ENCODE data around the gene PTH2R.
"Not testable (repeated sequence)": the region's sequence is repeated elsewhere in the genome, so short reads cannot be mapped to it uniquely, and the experiment has no call there.

Gene PTH2R

GRCh38 chr2:208406474-208407451, at the start of gene PTH2R:
Gene PTH2R (plus strand): TSS chr2:208406792. CDS start chr2:208407044, 252 bp downstream.
- peak; percentile 67 for DNase-seq (ENCODE audit: low spot score)

DNA sequence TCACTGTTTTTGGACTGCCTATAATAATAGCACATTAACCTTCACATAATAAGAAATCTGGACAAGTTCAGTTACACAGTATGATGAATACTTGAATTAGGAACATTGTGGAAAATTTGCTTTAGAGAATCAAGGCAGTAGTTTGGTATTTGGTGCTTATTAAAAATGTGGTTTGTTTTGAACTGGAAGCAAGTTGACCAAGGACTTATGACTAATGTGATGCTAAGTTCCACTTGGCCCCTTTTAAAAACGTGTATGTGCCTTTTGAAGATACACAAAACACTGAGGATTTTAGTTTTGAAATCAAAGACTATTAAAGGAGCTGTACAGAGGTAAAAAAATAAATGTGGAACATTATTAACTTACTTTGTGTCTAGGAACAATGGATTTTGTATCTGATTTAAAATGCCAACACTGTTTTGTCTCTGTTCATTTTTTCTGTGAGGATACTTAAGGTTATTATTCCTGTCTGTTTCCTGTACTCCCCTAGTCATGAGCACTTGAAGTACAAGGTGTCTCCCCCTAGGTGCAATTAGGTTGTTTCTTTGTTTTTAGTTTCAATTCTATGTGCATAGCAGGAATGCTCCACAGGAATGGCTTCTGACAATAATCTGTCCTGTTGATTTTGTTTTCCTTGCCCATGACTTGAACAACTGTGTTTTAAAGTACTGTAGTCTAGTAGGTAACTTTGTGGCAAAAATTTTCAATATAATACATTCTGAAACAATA, 49.6 kb upstream of the PTH2R start:
- DNase-seq (ENCODE audit: low spot score): no peak

DNA sequence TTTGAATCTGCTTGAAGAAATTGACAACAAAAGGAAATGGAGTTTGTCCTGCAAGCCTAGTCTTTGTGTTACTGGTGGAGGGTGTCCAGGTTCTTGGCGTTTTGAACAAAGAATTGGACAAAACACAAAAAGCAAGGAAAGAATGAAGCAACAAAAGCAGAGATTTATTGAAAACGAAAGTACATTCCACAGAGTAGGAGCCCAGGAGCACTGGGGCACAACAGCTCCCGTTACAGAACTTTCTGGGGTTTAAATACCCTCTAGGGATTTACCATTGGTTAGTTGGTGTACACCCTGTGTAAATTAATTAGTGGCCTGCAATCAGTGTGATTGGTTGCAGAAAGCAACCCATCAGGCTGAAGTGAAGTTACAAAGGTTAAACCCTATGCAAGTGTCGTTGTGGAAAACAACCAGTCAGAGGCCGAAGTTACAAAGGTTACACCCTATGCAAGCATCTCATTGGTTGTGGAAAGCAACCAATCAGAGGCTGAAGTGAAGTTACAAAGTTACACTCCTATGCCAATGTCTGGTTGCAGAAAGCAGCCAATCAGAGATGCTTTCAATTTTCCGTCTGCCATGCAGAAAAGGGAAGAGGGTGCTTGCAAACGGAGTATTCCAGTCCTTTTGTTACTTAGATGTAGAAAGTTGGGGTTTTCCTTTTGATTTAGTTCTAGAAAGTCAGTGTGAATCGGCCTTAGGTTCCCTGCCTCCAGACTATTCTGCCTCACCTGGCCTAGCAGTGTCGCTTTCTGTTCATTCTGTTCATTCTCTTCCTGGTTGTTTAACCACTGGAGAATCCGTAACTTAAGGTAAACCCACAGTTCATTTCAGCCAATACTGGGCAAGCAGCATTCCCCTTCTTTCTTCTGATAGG, 47.6 kb upstream of the PTH2R start:
- DNase-seq (ENCODE audit: low spot score): no peak

DNA sequence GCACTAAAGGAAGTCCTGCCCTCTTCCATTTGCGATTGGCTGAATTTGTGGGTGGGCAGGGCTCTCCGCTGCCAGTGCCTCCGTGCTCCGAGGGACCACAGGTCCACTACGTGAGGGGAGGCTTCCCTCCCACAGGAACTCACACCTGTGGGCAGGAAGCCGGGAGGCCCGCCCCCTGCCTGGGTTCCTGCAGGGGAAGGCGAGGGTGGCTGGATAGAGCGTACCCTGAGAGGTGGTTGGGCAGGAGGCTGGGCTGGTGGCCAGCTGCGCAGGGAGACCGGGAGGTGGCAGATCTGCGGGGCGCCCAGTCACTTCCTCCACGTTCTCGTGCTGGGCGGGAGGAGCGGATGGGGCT, 47.0 kb upstream of the PTH2R start:
- peak; percentile 45 for DNase-seq (ENCODE audit: low spot score)

GRCh38 chr2:208360259-208361076, 46.1 kb upstream of the PTH2R start:
- DNase-seq (ENCODE audit: low spot score): peak; percentile 16

DNA sequence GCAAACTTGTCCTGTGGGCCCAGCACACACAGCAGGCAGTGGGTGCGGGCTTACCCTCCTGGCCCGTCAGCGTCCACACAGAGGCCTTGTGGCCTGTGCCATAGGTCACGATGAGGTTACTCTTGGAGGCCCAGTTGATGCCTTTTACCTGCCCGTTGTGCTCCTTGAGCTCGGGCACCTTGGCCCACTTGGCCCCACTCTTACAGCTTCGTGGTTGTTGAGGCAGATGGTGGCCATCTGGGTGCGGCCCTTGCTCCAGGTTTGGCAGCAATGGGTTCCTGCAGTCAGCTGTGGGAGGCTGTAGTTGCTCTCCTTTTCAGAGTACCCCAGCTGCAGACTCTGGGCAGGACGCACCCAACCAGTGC, 45.5 kb upstream of the PTH2R start:
- no peak for DNase-seq (ENCODE audit: low spot score)

DNA sequence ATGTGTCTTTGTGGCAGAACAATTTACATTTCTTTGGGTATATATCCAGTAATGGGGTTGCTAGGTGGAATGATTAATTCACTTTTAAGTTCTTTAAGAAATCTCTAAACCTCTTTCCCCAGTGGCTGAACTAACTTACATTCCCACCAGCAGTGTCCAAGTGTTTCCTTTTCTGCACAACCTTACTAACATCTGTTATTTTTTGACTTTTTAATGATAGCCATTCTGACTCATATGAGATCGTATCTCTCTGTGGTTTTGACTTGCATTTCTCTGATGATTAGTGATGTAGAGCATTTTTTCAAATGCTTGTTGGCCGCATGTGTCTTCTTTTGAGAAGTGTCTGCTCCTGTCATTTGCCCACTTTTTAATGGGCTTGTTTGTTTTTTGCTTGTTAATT, 43.1 kb upstream of the PTH2R start:
- DNase-seq (ENCODE audit: low spot score): no peak

DNA sequence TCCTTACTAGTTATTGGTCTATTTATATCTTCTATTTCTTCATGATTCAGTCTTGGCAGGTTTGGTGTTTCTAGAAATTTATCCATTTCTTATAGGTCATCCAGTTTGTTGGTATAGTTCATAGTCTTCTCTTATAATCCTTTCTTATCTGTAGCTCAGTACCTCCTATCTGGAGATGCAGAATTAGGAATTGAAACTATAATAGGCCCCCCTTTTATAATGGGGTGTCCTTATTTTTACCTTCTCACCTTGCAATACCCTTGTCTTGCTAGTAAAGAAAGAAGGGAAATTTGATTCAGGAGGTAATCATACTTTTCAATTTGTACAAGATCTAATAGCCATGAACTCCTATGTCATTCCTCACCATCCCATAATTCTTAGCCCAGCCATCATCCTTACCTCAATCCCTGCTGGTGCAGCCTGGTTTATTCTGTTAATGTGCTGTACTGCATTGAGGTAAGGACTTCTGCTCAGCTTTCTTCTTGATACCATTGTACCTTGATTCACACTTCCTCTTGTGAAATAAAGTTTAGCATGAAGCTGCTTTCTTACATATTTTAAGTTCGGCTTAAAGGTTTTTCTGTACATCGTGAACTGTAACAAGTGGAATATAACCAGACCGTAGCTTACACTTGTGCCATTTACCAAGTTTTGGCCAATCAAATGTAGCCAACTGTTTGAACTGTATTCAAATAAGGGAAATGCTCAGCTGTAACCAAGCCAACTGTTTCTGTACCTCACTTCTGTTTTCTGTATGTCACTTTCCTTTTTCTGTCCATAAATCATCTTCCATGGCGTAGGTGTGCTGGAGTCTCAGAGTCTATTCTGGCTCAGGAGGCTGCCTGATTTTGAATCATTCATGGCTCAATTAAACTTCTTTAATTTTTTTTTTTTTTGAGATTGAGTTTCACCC, 40.1 kb upstream of the PTH2R start:
- no peak for DNase-seq (ENCODE audit: low spot score)

DNA sequence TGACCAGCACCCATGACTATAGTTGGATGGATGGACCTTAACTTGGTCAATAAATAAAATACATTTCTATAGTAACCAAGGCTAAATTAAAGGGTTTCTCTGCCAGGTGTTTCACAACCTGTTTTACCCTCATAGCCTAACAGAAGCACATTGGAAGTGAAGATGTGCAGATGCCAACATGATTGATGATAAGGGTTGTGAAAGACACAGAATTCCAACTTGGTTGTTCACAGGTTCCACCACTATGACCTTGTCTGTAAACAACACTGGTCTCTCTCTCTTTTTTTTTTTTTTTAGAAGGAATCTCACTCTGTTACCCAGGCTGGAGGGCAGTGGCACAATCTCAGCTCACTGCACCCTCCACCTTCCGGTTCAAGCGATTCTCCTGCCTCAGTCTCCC, 37.5 kb upstream of the PTH2R start:
- DNase-seq (ENCODE audit: low spot score): no peak

- no peak for DNase-seq (ENCODE audit: low spot score)
These were observed 35.5 kb upstream of the PTH2R start for GRCh38 chr2:208370881-208371633.

- no peak for DNase-seq (ENCODE audit: low spot score)
These were observed 35.0 kb upstream of the PTH2R start for GRCh38 chr2:208371634-208371935.

DNA sequence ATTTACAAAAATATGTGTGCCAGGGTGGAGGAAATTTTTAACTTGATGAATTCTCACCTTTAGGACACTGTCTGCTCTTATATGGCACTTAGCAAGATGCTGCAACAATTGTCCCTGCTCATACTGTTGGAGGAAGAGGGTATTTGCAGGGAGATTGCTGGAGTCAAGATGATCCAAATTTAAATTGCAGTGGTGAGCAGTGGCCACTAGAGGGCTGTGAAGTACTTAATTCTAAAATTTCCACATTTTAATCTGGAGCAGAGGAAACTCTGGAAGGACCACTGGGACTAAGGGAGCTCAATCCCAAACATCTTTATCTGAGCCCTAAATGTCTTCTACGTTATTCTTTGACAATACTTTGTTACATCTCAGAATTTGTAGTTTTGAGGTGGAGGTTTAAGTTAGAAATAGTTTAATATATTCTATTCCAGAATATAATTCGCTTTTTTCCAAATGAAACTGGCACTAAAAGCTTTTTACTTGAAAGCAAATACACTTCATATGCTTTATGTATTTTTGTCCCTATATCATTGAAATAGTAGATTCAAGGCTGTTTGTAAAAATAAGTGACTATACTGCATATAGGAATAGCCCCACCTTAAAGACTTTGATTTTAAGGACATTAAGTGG, 33.0 kb upstream of the PTH2R start:
- DNase-seq (ENCODE audit: low spot score): peak; percentile 68

- no peak for DNase-seq (ENCODE audit: low spot score)
These were observed 31.0 kb upstream of the PTH2R start for GRCh38 chr2:208375491-208376068.

DNA sequence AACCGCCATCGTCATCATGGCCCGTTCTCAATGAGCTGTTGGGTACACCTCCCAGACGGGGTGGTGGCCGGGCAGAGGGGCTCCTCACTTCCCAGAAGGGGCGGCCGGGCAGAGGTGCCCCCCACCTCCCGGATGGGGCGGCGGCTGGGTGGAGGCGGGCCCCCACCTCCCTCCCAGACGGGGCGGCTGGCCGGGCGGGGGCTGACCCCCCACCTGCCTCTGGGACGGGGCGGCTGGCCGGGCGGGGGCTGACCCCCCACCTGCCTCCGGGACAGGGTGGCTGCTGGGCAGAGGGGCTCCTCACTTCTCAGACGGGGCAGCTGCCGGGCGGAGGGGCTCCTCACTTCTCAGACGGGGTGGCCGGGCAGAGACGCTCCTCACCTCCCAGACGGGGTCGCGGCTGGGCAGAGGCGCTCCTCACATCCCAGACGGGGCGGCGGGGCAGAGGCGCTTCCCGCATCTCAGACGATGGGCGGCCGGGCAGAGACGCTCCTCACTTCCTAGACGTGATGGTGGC, 29.2 kb upstream of the PTH2R start:
- not testable (repeated sequence) for DNase-seq (ENCODE audit: low spot score)

DNA sequence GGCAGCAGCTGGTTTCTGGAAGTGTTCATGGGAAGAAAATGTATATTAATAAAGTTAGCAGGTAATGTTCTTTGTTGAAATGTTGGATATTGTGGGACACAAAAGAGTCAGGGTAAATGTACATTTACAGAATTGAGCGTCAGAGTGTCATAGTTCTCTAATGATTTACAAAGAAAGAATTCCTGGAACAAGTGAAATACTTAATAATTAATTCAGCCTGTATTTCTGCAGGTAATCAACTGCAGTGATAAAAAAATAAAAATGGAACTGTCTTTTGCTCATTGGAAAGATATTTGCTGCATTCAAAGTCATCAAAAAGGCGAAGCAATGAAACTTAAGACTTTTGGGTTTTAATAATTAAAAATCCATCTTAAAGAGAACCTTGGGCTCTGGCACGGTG, 27.4 kb upstream of the PTH2R start:
- DNase-seq (ENCODE audit: low spot score): no peak

DNA sequence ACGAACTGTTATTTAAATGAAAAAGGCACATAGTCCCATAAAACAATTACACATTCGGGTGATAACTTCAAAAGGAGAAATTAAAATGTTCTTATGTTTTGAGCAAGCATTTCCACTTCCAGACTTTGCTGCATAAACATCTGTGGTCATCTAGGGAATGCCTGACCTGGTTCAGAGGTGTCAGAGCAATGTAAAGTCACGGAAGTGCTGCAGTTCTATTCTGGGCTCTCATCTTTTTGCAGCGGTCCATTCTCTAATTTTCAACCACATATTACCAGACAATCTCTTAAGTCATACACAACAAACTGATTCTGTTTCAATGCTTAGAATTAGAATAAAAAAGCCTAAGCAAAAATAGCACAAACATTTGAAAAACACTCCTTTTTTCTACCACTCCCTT, 22.0 kb upstream of the PTH2R start:
- no peak for DNase-seq (ENCODE audit: low spot score)

DNA sequence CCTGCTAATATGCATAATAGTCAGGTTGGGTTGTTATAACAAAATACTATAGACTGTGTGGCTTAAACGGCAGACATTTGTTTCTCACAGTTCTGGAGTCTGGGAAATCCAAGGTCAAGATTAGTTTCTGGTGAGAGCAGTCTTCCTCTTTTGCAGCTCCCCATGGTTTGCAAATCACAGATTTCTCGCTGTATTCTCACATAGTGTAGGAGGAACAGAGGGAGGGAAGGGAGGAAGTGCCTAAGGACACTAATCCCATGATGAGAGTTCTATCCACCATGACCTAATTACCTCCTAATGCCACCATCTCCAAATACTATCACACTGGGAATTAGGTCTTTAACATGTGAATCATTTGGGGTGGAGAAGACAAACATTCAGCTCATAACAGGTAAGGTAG, 20.1 kb upstream of the PTH2R start:
- no peak for DNase-seq (ENCODE audit: low spot score)

DNA sequence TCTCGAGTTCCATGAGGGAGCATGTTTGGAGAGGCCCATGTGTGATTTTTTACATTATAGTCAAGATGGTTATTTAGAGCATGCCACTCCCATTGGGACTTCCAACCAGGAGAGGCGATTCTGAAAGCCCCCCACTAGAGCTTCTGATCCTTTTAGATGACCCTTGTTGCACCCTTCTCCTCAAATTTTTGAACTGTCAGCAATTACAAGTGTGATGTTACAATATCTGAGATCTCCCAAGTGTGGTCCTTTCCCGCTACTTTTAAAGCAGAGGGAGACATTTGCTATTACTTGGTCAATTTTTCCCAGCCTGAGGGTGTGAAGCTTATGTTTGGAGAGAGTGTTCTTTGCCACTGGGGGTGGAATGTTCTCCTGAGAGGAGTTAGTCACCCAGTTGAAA, 16.7 kb upstream of the PTH2R start:
- DNase-seq (ENCODE audit: low spot score): no peak

DNA sequence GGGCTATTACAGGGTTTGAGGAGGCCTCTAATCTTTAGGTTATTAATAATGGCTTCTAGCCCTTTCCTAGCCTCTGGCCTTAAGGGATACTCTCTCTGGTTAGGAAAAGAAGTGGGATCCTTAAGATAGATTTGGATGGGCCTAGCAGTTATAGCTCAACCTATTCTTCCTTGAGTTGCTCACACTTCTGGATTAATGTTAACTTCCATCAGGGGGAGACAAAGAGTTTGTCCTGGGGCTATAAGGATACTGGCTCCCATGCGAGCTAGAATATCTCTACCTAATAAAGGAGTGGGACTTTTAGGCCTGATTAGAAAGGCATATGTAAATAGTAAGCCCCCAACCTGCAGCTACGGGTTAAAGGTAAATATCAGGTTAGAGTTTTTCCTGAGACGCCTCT, 14.3 kb upstream of the PTH2R start:
- DNase-seq (ENCODE audit: low spot score): no peak

Data from iPS-NIHi11 (cell line).